IPS-NIHi11 (cell line): Measurements from ENCODE around the gene IL15RA.

ENCODE experiments used
- DNase-seq: peaks from one replicate; pipeline ENCODE4 v3.0.0; 2012; ENCODE audit warnings: mixed read lengths, low spot score

IL15RA gene

GRCh38 chr10:5977471-5978229 lies at the start of gene IL15RA:
TSS of gene IL15RA (minus strand) at chr10:5977543. CDS start at chr10:5977492, 51 bp downstream.
- DNase-seq, result peak; percentile 82

- DNase-seq, result no peak
Measured at GRCh38 chr10:6025683-6026255, 48.4 kb upstream of the IL15RA start.

- no peak for DNase-seq
Measured at GRCh38 chr10:6024334-6024682, 47.0 kb upstream of the IL15RA start.

- no peak for DNase-seq
Measured at GRCh38 chr10:6023661-6024333, 46.5 kb upstream of the IL15RA start.

GRCh38 chr10:6022660-6023059 lies 45.3 kb upstream of the IL15RA start:
- no peak for DNase-seq

GRCh38 chr10:6020826-6021225 lies 43.5 kb upstream of the IL15RA start:
- no peak for DNase-seq

- no peak for DNase-seq
Measured at GRCh38 chr10:6019796-6020195, 42.5 kb upstream of the IL15RA start.

- DNase-seq, result no peak
Measured at GRCh38 chr10:6019010-6019782, 41.9 kb upstream of the IL15RA start.

- DNase-seq, result no peak
Measured at GRCh38 chr10:6018422-6018821, 41.1 kb upstream of the IL15RA start.

- DNase-seq, result no peak
Measured at GRCh38 chr10:6017781-6018354, 40.5 kb upstream of the IL15RA start.

- DNase-seq, result peak; percentile 68
Measured at GRCh38 chr10:6014241-6014761, 37.0 kb upstream of the IL15RA start.

GRCh38 chr10:6013413-6014192 lies 36.3 kb upstream of the IL15RA start:
- DNase-seq, result no peak

GRCh38 chr10:6012121-6012905 lies 35.0 kb upstream of the IL15RA start:
- no peak for DNase-seq

GRCh38 chr10:6011558-6011957 lies 34.2 kb upstream of the IL15RA start:
- no peak for DNase-seq

- DNase-seq, result no peak
Measured at GRCh38 chr10:6010569-6010968, 33.2 kb upstream of the IL15RA start.

GRCh38 chr10:6009961-6010360 lies 32.6 kb upstream of the IL15RA start:
- DNase-seq, result no peak

- no peak for DNase-seq
Measured at GRCh38 chr10:6009150-6009549, 31.8 kb upstream of the IL15RA start.

GRCh38 chr10:6008497-6009142 lies 31.3 kb upstream of the IL15RA start:
- DNase-seq, result no peak

GRCh38 chr10:6006991-6007390 lies 29.6 kb upstream of the IL15RA start:
- no peak for DNase-seq

GRCh38 chr10:6006546-6006945 lies 29.2 kb upstream of the IL15RA start:
- DNase-seq, result no peak
